Activated naive CD4-positive, alpha-beta T cell treated with anti-CD3 and anti-CD28 coated beads, Interleukin-2, amount 10 ng/mL, durations not matched to agents 5 hours and 36 hours (primary cell): Measurements from ENCODE around the gene PRSS53. TPM values are rescaled to one million over a fixed set of nuclear protein-coding genes. Genes with fewer than 3 reads are reported as not detected.

Source experiments
- total RNA-seq, 2 experiments: library from RNA; stranded (reverse); gene quantifications; one replicate each; pipeline ENCODE4 v1.2.3, GENCODE V29; 2021

Gene PRSS53
- 1 to 10 TPM; 4.8 to 5.1 TPM for total RNA-seq

GRCh38 chr16:31088459-31089183 is at the start of gene PRSS53:
PRSS53 (minus strand) TSS chr16:31088943; CDS start chr16:31088809, 134 bp downstream.

GRCh38 chr16:31135535-31136286 is 47.0 kb upstream of the PRSS53 start, which contains the start of gene PRSS8:
PRSS8 (minus strand) TSS chr16:31135727; CDS start chr16:31135498, 229 bp downstream.

GRCh38 chr16:31117384-31118222 is 28.9 kb upstream of the PRSS53 start, which contains the start of gene KAT8:
KAT8 (plus strand) TSS chr16:31117664; CDS start chr16:31117682, 18 bp downstream.

GRCh38 chr16:31108035-31108793 is 19.5 kb upstream of the PRSS53 start, which contains the start of gene BCKDK:
BCKDK (plus strand) TSS chr16:31108386; CDS start chr16:31109224, 838 bp downstream.

GRCh38 chr16:31094424-31095120 is 5.8 kb upstream of the PRSS53 start, which contains the start of gene VKORC1:
VKORC1 (minus strand) TSS chr16:31094797; CDS start chr16:31094729, 68 bp downstream.

GRCh38 chr16:31073970-31074813 is 14.6 kb downstream of the PRSS53 start, which contains the start of the genes ZNF646 and ZNF668:
ZNF646 (plus strand) TSS chr16:31074422; CDS start chr16:31076325, 1,903 bp downstream.
ZNF668 (minus strand) TSS chr16:31074240; CDS start chr16:31064459, 9,781 bp downstream.

Other genes starting within 250 kb of the PRSS53 start
- gene BCL7C, start 194.9 kb downstream of the PRSS53 start, total RNA-seq: 10 to 100 TPM; 23.0 to 23.2 TPM
- gene CTF1, start 192.3 kb downstream of the PRSS53 start, total RNA-seq: under 1 TPM; 0.20 to 0.31 TPM
- 10 to 100 TPM; 22.9 to 24.6 TPM for gene FBXL19, start 165.4 kb downstream of the PRSS53 start, total RNA-seq
- 10 to 100 TPM; 27.0 to 27.4 TPM for gene ORAI3, start 139.9 kb downstream of the PRSS53 start, total RNA-seq
- 10 to 100 TPM; 25.2 to 30.0 TPM for gene SETD1A, start 131.2 kb downstream of the PRSS53 start, total RNA-seq
- gene HSD3B7, start 103.7 kb downstream of the PRSS53 start, total RNA-seq: 1 to 10 TPM; 3.5 to 3.6 TPM
- gene STX1B, start 78.3 kb downstream of the PRSS53 start, total RNA-seq: 1 to 10 TPM; 1.3 to 1.4 TPM
- gene STX4, start 55.4 kb downstream of the PRSS53 start, total RNA-seq: 10 to 100 TPM; 67.7 to 69.5 TPM
- gene ZNF668, start 14.7 kb downstream of the PRSS53 start, total RNA-seq: 10 to 100 TPM; 10.8 to 11.2 TPM
- 10 to 100 TPM; 26.2 to 27.0 TPM for gene ZNF646, start 14.5 kb downstream of the PRSS53 start, total RNA-seq
- gene VKORC1, start 5.9 kb upstream of the PRSS53 start, total RNA-seq: 10 to 100 TPM; 52.2 to 55.4 TPM
- gene BCKDK, start 19.4 kb upstream of the PRSS53 start, total RNA-seq: 10 to 100 TPM; 25.8 to 26.9 TPM
- 10 to 100 TPM; 61.5 to 65.3 TPM for gene KAT8, start 28.7 kb upstream of the PRSS53 start, total RNA-seq
- gene PRSS8, start 46.8 kb upstream of the PRSS53 start, total RNA-seq: not detected
- 1 to 10 TPM; 2.0 to 3.6 TPM for gene PRSS36, start 61.1 kb upstream of the PRSS53 start, total RNA-seq
- 100 to 1,000 TPM; 492 to 544 TPM for gene FUS, start 91.2 kb upstream of the PRSS53 start, total RNA-seq
- gene PYCARD, start 113.8 kb upstream of the PRSS53 start, total RNA-seq: 10 to 100 TPM; 92.6 to 96.9 TPM
- gene TRIM72, start 125.2 kb upstream of the PRSS53 start, total RNA-seq: not detected
- not detected for gene PYDC1, start 128.2 kb upstream of the PRSS53 start, total RNA-seq
- gene ITGAM, start 171.0 kb upstream of the PRSS53 start, total RNA-seq: 10 to 100 TPM; 55.4 to 57.2 TPM